Retinal pigment epithelial cell (primary cell): ENCODE results near the gene PFKFB4.

Experiments
- DNase-seq: peaks from one replicate; pipeline ENCODE4 v3.0.0-alpha.2; 2010; ENCODE audit warnings: low read depth
- H3K4me3 ChIP-seq: 2 replicates; pipeline ENCODE4 v1.5.1; 2011; ENCODE audit warnings: mild to moderate bottlenecking, low read length, control low read depth, moderate library complexity
- TF ChIP-seq, protein P1 (sequence below): conservative IDR thresholded peaks from 2 replicates; pipeline ENCODE4 v1.5.1; 2011; ENCODE audit warnings: low read depth, low read length, control low read depth, inconsistent platforms

Gene PFKFB4

DNA sequence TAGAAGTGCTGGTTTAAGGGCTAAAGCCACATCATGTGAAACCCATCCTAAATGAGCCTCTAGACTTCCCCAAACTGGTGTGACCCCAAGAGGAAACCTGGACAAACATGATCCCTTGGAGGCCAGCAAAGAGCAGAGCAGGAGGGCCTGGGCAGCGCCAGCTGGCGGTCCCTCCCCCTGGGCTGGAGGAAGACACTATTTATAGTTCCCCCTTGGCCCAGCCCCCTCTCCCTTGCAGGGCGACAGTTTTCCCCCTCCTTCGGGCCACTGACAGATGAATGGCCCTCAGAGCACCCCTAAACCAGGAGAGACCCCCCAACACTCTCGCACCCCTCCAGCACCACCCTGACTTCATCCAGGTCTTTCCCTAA is 4.0 kb upstream of the PFKFB4 start:
- H3K4me3 ChIP-seq, result peak overlapping the region; percentile 20
- no peak for DNase-seq
- TF ChIP-seq, protein P1, sequence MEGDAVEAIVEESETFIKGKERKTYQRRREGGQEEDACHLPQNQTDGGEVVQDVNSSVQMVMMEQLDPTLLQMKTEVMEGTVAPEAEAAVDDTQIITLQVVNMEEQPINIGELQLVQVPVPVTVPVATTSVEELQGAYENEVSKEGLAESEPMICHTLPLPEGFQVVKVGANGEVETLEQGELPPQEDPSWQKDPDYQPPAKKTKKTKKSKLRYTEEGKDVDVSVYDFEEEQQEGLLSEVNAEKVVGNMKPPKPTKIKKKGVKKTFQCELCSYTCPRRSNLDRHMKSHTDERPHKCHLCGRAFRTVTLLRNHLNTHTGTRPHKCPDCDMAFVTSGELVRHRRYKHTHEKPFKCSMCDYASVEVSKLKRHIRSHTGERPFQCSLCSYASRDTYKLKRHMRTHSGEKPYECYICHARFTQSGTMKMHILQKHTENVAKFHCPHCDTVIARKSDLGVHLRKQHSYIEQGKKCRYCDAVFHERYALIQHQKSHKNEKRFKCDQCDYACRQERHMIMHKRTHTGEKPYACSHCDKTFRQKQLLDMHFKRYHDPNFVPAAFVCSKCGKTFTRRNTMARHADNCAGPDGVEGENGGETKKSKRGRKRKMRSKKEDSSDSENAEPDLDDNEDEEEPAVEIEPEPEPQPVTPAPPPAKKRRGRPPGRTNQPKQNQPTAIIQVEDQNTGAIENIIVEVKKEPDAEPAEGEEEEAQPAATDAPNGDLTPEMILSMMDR, result no peak

DNA sequence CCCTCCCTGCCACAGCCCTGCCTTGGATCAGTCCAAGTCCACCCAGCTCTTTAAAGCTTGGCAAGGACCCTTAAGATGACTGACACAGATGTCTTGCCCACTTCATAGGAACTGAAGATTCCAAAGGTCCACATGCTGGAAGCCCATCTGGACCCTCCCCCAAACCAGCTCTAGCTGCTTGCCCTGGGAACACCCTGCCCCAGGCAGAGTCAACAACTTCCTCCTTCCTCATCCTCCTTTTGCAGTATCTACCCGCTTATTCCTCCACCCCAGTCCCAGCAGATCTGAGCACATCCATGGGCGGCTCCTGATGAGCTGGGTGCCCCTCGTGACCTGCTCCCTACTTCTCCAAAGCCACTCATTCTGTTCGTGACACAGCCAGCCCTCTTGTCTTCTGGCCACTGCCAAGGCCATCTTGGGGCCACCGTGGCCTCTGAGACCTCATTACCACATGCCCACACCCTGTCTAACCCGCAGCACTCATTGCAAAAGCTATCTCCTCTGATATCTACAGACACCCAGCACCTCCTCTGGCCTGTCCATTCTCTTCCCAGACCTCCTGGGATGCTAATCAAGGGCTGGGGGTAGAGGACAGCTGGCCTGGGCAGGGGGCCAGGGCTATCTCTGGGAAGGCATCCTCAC is 2.0 kb upstream of the PFKFB4 start:
- no peak overlapping the region for H3K4me3 ChIP-seq
- TF ChIP-seq, protein P1, result no peak
- DNase-seq, result no peak

DNA sequence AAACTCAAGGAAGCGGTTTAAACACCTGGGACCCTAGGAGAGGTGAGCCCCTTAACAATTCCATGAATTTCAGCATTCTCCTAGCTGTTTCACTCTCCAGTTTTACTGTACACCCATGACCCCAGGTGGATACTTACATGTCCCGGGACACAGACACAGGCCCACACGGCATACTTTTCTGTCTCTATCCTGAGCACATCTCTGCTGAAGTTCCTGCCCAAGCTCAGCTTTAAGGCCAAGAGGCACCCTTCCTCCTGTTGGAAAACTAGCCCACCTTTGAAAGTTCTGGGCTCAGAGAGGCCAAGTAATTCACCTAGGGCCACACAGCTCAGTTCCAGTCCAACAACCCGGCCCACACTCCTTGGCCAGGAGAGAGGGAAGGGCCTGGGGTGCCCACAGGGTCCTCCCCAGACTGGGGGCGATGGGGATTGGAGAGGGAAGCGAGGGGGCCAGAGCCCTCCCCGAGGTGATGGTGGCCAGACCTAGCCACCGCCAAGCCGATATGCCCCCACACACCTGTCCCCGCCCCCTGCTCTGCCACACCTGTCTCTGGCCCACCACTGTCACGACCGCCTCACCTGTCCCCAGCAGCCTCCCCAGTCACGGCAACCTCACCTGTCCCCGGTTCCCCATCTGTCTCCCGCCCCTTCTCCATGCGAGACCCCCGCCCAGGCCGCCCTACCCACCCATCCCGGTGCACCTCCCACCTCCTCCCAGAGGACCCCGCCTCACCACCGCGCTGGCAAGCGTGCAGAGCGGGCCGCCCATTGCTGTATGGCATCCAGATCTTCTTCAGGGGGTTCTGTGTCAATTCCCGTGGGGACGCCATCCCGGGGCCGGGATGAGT is 431 bp downstream of the PFKFB4 start:
- TF ChIP-seq, protein P1, result no peak
- no peak for DNase-seq
- H3K4me3 ChIP-seq, result peak overlapping the region; percentile 80

DNA sequence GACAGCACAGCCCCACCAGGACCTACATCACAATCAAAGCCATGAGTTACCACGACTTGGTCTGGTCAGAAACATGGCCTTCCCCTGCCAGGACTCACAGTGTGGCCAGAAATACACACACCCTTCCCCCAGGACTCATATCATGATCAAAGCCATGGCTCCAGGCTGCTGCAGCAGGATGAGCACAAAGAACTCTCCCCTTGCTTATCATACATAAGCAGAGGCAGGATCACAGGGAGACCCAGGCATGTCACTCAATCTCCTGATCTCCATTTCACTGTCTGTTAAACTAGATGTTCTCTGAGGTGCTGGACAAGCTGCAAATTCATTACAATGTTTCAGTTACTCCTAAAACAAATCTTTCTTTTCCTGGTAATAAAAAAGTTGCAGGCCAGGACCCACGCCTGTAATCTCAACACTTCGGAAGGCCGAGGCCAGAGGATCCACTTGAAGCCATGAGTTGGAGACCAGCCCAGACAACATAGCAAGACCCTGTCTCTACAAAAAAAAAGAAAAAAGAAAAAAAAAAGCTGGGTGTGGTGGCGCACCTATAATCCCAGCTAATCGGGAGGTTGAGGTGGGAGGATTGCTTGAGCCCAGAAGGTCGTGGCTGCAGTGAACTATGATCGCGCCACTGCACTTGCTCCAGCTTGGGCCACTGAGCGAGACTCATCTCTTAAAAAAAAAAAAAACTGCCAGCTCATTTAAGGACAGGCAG is 1.2 kb downstream of the PFKFB4 start:
- TF ChIP-seq, protein P1, result no peak
- no peak for DNase-seq
- peak overlapping the region; percentile 80 for H3K4me3 ChIP-seq

DNA sequence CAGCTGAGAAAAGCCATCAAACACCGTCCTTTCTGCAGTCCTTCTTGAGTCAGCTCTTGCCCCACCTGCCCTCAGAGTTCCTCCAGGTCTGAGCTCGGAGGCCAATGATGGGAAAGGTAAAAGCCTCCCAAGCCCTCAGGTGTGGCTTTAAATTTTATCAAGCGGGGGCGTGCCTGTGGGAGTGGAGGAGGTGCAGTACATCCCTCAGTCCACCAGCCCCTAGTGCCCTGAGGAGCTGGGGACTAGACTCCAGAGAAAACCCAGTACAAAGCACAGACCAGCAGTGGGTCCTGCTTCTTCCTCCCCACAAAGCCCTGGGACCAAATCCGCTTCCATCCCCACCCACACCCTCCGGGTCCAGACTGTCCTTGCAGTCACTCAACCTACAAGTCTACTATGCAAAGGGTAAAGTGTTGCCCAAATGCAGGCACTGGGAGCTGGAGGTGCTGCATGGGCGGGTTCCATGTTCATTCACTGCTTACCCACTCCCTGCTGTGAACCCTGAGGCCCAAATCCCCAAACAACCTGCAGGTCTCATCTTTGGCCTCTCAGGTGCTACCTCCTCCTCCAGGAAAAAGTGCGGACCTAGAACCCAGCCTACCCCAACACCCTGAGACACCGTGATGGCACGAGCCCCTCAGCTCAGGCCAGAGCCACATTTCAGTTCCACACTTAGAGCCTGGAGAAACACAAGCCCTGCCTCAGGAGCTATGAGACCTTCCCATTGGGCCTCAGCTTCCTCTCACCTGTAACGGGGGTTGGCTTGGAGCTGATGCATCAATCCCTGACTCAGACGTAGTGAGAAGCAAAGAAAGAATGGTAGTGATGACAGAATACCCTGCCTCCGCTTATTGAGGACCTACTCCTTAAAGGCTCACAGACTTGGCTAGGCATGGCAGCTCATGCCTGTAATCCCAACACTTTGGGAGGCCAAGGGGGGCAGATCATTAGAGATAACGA is 2.4 kb downstream of the PFKFB4 start:
- TF ChIP-seq, protein P1, result no peak
- H3K4me3 ChIP-seq, result no peak overlapping the region
- no peak for DNase-seq

DNA sequence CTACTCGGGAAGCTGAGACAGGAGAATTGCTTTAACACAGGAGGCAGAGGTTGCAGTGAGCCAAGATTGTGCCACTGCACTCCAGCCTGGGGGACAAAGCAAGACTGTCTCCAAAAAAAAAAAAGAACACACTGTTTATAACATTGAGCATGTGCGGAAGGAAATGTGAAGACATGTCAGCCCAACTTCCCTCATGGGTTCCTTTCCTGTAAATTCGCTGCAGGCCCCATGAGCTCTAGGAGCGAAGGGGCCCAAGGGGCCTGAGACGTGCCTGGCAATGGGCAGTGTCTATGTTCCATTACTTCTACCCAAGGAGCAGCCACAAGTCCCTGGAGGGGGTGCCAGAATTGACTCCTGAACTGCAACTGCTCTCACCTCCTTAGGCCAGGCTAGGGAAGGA is 3.2 kb downstream of the PFKFB4 start:
- H3K4me3 ChIP-seq, result no peak overlapping the region
- DNase-seq, result no peak
- TF ChIP-seq, protein P1, result no peak
